Stimulated activated CD4-positive, alpha-beta T cell treated with anti-CD3 and anti-CD28 coated beads, Interleukin-15, amount 100 ng/mL, for 1 hour (primary cell): ENCODE results near the gene ASXL2.
"Not testable (repeated sequence)": the region's sequence is repeated elsewhere in the genome, so short reads cannot be mapped to it uniquely, and the experiment has no call there.

Source experiments
- DNase-seq, 2 donors: peaks; one replicate each; pipeline ENCODE4 v3.0.0-alpha.2; 2020; ENCODE audit warnings: low read depth in 1 of 2, low spot score in 1 of 2

Gene ASXL2

DNA sequence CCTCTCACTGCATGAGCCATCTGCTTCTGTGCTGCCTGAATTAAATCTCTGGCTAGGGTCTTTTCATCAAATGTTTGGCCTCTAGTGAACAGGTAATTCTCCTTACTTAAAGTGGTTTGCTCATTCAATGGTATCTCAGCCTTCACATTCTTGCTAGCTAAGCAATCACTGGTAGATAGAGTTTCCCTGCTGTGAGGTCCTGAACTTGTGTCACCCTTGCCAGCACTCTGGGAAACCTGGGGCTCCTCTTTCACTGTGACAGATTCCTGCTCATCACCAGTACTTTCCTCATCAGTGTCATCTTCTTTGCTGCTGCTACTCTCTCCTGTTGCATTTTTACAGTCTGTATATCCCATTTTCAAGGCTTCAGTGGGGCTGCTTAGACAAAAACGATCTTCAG lies 135.8 kb downstream of the ASXL2 start:
- no peak for DNase-seq

DNA sequence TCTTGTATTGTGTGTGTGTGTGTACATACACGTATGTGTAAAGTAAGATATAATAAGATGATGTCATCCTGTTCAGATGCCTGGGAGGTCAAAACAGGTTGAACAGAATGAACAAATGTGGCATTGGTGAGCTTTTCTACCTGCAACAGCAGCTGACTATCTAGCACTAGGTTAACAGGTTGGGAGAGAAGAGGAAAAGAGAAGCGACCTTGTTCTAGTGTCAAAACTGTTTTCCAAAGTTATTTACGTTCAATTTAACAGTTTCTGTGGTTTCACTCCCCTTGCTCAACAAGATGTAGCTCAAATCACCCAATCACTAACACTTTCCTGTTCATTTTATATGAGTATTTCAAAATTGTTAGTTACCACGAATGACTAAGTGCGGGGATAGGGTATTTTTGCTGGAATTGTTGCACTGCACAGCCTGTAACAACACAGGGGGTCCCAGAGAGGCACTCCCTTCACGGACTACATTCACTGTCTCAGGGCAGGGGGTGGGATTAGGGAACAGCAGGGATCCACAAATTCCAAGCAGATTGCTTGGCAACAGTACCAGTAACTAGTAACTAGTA lies 137.4 kb downstream of the ASXL2 start:
- DNase-seq, result no peak

DNA sequence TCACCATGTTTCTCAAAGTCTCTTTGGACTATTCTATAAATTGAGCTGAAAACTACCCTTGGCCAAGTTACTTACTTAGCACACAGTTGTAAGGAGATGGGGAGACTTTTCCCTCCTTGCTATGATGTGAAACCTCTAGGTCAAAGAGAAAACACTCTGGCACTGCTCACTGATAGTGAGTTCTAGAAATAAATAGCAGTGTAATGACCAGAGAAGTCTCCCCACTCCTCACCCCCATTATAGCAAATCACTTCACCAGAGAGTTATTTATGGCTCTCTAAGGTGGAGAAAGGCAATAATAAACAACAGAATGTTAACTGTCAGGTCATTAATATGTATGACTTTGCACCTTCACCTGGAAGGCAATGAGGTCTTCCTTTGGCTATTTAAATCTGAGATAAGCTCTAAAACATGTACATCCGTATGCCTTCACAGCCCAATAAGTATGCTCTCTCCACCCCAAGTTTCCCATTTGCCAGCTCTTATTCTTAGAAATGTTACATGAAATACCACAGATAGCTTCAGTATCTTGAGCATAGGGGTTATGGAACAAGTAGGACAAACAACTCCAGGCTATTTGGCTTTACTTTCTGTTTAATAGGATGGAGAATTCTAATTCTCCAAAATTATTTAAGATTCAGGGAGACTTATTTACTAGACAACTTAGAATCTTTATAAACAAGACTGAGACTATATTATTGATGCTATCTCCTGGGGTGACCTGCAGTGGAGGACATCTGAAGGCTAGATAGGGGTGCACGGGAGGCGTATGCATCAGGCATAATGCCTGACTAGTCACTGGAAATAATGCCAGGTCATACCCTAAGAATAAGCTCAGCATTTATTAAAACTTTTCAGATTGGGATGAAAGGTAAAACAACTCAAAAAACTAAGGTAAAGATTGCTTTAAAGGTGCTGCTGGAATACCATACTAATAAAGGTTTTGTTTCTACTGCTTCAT lies 139.6 kb downstream of the ASXL2 start:
- no peak for DNase-seq

DNA sequence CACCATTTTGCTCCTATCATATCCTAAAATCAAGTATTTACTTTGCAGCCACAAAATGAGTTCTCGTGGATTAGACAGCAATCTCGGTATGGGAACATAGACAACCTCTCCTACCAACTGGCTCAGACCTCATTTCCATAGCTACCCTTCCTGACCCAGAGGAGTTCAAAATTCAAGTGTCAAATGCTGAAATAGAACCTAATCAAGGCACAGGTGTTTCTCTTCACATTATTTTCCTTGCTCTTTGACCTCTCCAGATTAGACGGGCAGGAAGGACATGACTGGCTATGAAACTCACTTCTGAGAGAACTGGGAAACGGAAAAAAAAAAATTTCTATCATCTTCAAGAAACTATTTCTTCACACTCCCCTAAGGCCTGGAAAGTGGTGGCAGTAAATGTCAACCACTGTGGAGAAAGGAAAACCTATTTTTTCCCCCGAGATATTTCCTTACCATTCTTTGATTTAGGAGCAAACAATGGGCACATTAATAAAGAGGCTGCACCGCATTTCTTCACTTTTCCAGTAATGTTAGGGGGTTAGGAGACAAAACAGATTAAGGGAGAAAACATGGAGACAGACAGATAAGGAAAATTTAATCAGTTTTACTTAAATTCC lies 141.3 kb downstream of the ASXL2 start:
- DNase-seq, result no peak

DNA sequence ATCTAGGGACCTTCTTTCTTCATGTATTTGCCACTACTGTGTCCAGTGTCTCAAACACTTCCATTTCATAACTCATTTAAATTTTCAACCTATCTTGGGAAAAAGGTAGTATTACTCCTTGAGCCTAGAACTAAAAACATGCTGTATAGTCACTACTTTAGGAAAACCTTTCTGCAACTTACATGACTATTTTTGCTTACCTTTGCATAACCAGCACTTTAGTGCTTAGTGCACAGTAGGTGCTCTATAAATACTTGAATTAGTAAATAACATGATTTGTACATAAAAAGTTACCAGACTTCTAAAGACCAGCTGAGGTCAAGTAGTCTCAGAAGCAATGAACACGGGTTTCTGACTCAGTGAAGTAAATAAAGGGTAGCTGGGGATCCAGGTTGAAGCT lies 142.5 kb downstream of the ASXL2 start:
- DNase-seq, result no peak

DNA sequence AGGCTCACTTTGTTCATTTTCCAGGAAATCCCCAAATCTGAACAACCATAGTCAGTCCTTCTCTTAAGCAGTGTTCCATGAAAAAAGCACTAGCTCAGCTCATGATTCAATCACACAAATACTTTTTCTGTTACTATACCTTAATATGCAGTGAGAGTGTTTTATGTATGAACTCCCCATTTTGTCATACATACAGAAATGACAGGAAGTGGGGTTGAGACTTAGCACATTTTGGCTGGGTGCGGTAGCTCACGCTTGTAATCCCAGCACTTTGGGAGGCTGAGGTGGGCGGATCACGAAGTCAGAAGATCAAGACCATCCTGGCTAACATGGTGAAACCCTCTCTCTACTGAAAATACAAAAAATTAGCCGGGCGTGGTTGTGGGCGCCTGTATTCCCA lies 149.7 kb downstream of the ASXL2 start:
- DNase-seq, result no peak

DNA sequence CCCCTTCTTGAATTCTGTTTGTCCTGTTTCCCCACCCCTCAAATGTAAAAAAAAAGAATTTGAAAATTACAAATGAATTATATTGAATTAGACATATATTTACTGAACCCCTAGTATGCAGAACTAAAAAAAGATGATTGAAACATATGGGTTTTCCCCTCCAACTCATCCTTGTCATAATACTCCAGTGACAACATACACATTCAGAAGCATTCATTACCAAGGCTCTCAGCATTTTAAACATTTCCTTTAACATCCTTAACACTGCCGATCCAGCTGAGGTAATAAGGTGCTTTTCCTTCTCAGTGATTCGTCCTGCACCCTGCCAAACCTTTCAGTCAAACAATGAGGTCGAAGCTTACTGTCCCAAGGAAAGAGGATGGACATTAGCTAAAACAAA lies 151.8 kb downstream of the ASXL2 start:
- DNase-seq, result no peak

DNA sequence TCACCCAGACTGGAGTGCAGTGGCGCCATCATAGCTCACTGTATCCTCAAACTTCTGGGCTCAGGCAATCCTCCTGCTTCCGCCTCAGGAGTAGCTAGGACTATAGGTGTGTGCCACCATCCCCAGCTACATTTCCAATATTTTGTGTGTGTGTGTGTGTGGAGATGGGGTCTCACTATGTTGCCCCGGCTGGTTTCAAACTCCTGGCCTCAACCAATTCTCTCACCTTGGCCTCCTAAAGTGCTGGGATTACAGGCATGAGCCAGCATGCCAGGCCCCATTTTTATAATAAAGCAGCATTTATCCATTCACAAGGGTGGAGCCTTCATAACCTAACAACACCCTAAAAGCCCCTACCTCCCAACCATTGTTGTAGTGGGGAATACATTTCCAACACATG lies 152.4 kb downstream of the ASXL2 start:
- DNase-seq, result no peak

DNA sequence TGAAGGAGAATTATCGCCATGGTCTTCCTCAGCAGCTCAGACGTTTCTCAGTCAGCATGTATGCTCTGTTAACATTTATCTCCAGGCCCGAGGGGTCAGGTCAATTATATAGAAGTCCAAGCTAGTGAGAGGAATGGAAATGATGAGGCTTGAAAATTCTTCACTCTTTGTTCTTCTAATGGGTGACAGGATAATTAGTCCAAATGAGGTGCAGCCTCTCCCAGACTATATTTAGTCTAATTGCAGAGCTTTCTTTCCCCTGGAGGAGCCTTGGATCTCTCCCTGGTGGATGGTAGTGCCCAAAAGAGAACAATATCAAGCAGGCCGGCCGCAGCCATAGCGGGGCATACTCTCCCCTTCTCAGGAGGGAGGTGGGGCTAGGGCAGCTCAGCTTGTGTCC lies 153.5 kb downstream of the ASXL2 start:
- no peak for DNase-seq

DNA sequence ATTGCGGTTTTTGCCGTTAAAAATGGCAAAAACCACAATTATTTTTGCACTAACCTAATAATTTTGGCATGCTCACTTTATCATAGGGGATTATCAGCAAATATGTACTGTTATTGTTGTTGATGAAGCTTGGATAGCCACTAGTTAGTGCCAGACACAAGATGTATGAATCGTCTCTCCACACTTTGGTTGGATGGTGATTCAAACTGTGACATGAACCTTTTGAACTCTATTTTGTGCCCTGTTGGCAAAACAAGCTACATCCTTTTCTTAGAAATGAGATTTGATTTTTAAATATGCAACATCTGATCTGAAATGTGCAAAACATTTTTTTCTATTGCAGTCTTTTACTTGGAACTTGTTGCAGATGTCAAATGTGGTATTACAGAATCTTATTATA lies 156.1 kb downstream of the ASXL2 start:
- no peak for DNase-seq

DNA sequence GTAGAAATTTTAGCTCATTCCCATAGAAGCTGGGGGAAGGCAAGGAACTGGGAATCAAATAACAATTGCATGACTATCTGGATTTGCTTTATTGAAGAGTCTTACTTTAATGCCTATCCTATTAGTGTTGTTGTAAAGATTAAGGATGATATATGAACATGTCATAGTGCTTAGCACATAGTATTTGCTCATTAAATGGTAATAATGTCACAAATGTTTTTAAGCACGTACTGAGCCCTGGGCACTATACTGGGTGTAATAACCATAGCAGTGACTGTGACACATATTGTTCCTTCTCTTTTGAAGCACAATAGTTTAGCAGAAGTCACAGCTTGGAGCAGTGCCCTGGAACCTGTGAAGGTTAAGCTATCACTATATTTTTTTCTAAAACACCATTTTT lies 157.7 kb downstream of the ASXL2 start:
- DNase-seq, result no peak

DNA sequence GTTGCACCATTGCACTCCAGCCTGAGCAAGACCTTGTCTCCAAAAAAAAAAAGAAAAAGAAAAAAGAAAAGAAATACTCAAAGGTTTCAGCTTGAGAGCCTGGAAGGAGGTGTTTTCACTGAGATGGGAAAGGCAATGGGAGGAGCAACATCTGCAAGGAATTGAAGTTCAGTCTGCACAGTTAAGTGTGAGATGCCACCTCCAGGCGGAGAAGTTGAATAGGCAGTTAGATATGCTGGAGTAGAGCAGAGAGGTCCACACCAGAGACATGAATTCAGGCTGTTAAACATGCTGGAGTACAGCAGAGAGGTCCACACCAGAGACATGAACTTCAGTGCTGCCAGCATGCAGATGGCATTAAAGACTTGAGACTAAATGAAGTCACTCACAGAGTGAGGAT lies 163.5 kb downstream of the ASXL2 start:
- no peak for DNase-seq

DNA sequence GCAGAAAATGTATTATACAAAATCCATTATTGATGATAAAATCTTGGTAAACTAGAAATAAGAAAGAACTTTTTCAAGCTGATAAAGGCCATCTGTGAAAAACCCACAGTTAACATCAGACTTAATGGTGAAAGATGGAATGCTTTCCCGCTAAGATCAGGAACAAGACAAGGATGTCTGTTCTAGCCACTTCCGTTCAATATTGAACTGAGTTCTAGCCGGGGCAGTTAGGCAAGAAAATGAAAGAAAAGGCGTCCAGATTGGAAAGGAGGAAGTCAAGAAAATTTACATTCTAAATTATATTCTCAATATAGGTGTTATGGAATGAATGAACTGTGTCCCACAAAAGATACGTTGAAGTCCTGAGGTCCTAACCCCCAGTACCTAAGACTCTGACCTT lies 165.8 kb downstream of the ASXL2 start:
- no peak for DNase-seq

DNA sequence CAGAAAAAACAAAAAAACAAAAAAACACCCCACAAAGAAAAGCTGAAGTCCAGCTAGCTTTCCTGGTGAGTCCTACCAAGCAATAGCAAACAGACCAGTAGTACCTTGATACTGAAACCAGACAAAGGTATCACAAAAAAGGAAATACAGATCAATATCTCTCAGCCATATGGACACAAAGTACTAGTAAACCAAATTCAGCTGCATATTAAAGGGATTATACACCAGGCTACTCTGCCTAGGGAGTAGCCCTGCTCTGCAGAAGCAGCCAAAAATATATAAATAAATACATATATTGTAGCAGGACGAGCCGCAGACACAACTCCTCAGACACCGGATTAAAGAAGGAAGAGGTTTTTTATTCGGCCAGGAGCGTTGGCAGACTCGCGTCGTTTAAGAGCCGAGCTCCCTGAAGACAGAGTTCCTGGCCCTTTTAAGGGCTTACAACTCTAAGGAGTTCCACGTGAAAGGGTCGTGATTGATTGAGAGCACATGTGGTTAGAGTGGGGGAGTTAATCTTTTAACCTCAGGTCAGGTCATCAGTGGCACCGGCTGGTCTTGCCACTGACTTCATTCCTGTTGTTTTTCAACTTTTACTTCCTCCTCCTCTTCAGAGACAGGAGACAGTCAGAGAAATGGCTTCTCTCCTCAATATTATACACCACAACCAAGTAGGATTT lies 166.5 kb downstream of the ASXL2 start:
- DNase-seq, result no peak

DNA sequence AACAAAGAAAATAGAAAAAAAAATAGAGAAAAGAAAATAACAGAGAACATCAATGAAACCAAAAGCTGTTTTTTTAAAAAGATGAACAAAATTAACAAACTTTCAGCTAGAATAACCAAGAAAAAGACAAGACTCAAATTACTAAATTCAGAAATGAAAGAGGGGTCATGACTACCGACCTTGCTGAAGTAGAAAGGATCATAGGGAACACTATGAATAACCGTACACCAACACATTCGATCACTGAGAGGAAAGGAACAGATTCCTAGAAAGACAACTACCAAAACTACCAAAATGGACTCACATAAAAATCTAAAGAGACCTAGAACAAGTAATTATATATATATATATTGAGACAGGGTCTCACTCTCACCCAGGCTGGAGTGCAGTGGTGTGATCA lies 167.5 kb downstream of the ASXL2 start:
- no peak for DNase-seq

DNA sequence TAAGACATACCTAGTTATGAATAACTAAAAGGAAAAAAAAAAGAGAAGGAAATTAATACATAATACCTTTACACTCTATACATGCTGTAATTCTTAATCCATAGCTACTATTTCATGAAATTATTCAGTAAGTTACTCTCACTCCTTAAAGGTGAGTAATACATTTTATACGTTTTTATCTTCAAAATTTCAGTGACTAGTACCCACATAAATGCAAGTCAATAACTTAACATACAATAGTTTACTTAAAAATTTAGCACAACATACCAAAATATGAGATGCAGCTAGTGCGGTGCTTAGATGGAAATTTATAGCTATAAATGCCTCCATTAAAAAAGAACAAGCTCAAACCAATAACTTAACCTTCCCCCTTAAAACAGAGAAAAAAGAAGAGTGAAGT lies 168.9 kb downstream of the ASXL2 start:
- DNase-seq, result no peak

DNA sequence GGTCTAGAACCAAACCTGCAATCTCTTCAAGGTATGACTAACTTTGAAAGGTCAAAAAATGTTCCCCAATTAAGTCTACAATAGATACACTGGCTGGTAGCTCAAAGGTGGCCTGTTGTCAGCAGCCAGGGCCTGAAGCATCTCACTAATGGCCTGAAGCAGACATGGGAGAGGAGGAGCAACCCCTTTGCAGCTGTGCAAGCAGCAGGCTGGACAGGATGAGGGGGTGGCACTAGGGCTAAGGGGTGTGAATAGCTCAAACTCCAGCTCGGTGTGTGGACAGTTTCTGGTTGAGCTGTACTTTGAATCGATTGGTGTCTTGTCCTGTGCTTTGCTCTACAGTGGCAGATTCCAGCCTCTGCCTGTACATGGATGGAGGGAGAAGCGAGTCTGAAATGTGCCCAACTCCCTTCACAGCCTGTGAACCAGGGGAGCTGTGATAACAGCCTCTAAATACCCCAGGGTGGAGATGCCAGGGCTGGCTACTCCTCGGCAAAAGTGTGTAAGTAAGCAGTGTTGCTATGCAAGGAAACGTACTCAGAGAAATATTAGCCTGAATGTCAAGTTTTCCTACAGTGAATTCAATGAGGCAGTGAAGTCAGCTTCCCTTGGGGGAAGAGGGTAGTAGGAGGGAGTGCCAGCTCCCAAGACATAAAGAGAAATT lies 170.2 kb downstream of the ASXL2 start:
- DNase-seq, result no peak

DNA sequence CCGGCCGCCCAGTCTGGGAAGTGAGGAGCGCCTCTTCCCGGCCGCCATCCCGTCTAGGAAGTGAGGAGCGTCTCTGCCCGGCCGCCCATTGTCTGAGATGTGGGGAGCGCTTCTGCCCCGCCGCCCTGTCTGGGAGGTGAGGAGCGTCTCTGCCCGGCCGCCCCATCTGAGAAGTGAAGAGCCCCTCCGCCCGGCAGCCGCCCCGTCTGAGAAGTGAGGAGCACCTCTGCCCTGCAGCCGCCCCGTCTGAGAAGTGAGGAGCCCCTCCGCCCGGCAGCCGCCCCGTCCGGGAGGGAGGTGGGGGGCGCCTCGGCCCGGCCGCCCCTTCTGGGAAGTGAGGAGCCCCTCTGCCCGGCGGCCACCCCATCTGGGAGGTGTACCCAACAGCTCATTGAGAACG lies 172.7 kb downstream of the ASXL2 start:
- DNase-seq, result not testable (repeated sequence)

DNA sequence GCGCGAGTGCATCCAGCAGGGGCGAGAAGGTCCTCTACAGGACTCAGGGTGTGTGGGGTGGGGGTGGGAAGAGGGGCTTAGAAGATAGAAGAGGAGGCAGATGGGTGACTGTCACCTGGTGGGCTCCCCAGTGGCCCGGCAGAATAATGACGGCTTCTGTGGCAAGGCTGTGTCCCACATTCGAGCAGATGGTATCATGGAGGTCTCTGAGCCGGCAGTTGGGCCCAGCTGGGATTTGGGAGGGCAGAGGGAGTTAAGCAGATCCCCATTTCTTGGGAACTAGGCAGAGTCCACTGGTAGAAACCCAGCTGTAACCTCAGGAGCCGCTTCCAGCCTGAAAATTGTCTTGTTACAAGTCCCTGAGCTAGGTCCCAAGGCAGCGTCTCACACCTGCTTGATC lies 176.5 kb downstream of the ASXL2 start:
- no peak for DNase-seq

DNA sequence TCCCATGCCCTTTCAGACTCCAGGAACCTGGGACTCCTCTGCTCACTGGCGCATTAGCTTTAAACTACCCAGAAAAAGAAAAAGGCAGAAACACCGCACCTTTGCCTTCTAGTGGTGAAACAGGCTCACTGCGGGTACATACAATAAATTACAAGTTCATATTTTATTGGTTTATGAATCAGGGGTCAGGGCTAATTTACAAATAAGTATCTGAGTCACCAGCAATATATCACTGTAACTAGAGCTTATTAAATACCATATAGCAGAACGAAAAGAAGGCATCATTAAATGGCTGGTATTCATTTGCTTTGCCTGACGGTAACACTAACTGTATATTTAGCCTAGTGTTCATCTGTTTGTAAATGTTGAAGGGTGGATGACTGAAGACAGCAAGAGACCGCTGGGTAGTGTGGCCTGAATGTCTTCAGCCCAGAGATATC lies 178.0 kb downstream of the ASXL2 start:
- no peak for DNase-seq

DNA sequence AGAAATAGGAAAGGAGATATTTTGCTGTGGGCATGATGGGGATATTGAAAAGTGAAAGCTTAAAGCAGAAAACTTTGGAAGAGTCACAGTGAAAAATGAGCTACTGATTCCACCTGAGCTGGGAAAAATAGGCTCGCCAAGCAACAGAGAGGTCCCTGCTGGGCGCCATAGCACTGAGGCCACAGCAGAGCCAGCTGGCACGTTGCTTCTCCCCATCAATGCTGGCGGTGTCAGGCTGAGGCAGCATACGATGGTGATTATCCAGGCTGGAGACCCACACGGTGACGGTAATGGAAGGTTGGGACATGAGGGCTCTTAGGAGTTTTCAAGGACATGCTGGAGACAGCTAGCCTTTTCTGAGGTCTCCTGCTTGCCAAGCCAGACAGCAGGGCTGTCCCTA lies 179.1 kb downstream of the ASXL2 start:
- no peak for DNase-seq
